HCT116 (cell line): ENCODE data around the gene DNAH10. TPM values are rescaled to one million over a fixed set of nuclear protein-coding genes. Genes with fewer than 3 reads are reported as not detected.

Source experiments
- ATAC-seq: fragments of 200-7000 bp; cut with Tn5 transposase; 2 replicates; pipeline ENCODE4 v1.9.1; 2020; ENCODE audit warnings: mild to moderate bottlenecking, moderate library complexity
- BruUV-seq: library from RNA; stranded (reverse); fragments of 400-500 nt; replicated peaks from 2 replicates; lab custom pipeline; 2021; lab: Mats Ljungman, UMichigan
- CTCF ChIA-PET: fragments of 300-600 bp; sonication (Branson Sonifier 250); formaldehyde crosslinking; loops from one replicate; lab custom pipeline; 2021; ENCODE audit warnings: antibody characterized with exemption; lab: Charles Lee
- POLR2A ChIA-PET: fragments of 300-600, 350-600 bp; sonication (Branson Sonifier 250); formaldehyde crosslinking; loops from one replicate; lab custom pipeline; 2021; ENCODE audit warnings: antibody characterized with exemption; lab: Charles Lee
- RAD21 ChIA-PET, 2 experiments: fragments of 300-600 bp; sonication (Branson Sonifier 250); formaldehyde crosslinking; loops; one replicate each; lab custom pipeline; 2023; ENCODE audit warnings: low total read pairs in 2 of 2; ENCODE audit not compliant: uncharacterized antibody in 2 of 2, unreplicated experiment in 2 of 2, low non-redundant PET in 1 of 2; lab: Charles Lee
- DNase-seq: peaks from one replicate; pipeline ENCODE4 v3.0.0-alpha.2; 2010; ENCODE audit warnings: low read depth, low spot score
- H2AFZ ChIP-seq: fragments of 200-600 bp; shearing (Covaris generic), sonication (generic); 2 replicates; pipeline ENCODE4 v1.6.1; 2017; ENCODE audit warnings: low read depth, mixed run types, mixed read lengths, antibody characterized with exemption, low read length; ENCODE audit not compliant: poor library complexity, severe bottlenecking
- H3K27ac ChIP-seq: 2 replicates; pipeline ENCODE4 v1.5.1; 2012; ENCODE audit warnings: low read depth, low read length
- H3K27me3 ChIP-seq: fragments of 200-600 bp; sonication (generic); 2 replicates; pipeline ENCODE4 v1.6.1; 2016; ENCODE audit warnings: mixed run types, low read length, mixed read lengths; ENCODE audit not compliant: insufficient read depth
- H3K36me3 ChIP-seq, 2 experiments: fragments of 200-500 bp in 1 of 2; fragments of 200-600 bp in 1 of 2; sonication (Bioruptor generic) in 1 of 2; sonication (generic) in 1 of 2; 2 replicates each; pipeline versions ENCODE4 v1.5.1 to v1.6.1; 2014 to 2016; ENCODE audit warnings: low read length in 2 of 2, inconsistent platforms in 1 of 2, mixed read lengths in 1 of 2, mixed run types in 1 of 2; ENCODE audit not compliant: insufficient read depth in 2 of 2, control insufficient read depth in 1 of 2
- H3K4me1 ChIP-seq, 2 experiments: fragments of 200-600 bp in 1 of 2; sonication (generic) in 1 of 2; 2 replicates each; pipeline versions ENCODE4 v1.5.1 to v1.6.1; 2012 to 2017; ENCODE audit warnings: low read length in 2 of 2, inconsistent platforms in 1 of 2, mild to moderate bottlenecking in 1 of 2, mixed read lengths in 1 of 2, mixed run types in 1 of 2, moderate library complexity in 1 of 2; ENCODE audit not compliant: insufficient read depth in 2 of 2, control insufficient read depth in 1 of 2
- H3K4me2 ChIP-seq: fragments of 200-600 bp; sonication (generic); 2 replicates; pipeline ENCODE4 v1.6.1; 2017; ENCODE audit warnings: mixed run types, low read length, mixed read lengths
- H3K4me3 ChIP-seq, 2 experiments: fragments of 200-600 bp in 1 of 2; sonication (generic) in 1 of 2; replicated peaks in 1 of 2; 2 replicates each; pipeline ENCODE4 v1.5.1; 2011 to 2016; ENCODE audit warnings: low read length in 2 of 2, control low read depth in 1 of 2, low read depth in 1 of 2, mild to moderate bottlenecking in 1 of 2, mixed read lengths in 1 of 2, mixed run types in 1 of 2
- H3K79me2 ChIP-seq: fragments of 200-600 bp; sonication (generic); 2 replicates; pipeline ENCODE4 v1.6.1; 2017; ENCODE audit warnings: mild to moderate bottlenecking, mixed run types, low read length, moderate library complexity, mixed read lengths; ENCODE audit not compliant: insufficient read depth
- H3K9ac ChIP-seq: fragments of 200-600 bp; sonication (generic); 2 replicates; pipeline ENCODE4 v1.6.1; 2016; ENCODE audit warnings: low read length, mixed read lengths
- H3K9me2 ChIP-seq: fragments of 200-600 bp; sonication (generic), shearing (Covaris generic); 2 replicates; pipeline ENCODE4 v1.6.1; 2017; ENCODE audit warnings: mixed run types, mild to moderate bottlenecking, moderate library complexity; ENCODE audit not compliant: insufficient read depth
- H3K9me3 ChIP-seq, 2 experiments: fragments of 200-500 bp in 1 of 2; fragments of 200-600 bp in 1 of 2; sonication (Bioruptor generic) in 1 of 2; sonication (generic) in 1 of 2; 2 replicates each; pipeline ENCODE4 v1.6.1; 2014 to 2017; ENCODE audit warnings: low read length in 2 of 2, mixed read lengths in 2 of 2, inconsistent platforms in 1 of 2, low read depth in 1 of 2, mild to moderate bottlenecking in 1 of 2, mixed run types in 1 of 2, moderate library complexity in 1 of 2; ENCODE audit not compliant: control insufficient read depth in 1 of 2, insufficient read depth in 1 of 2
- H4K20me1 ChIP-seq: fragments of 200-600 bp; sonication (generic), shearing (Covaris generic); 2 replicates; pipeline ENCODE4 v1.6.1; 2017; ENCODE audit warnings: mixed run types, mild to moderate bottlenecking, moderate library complexity; ENCODE audit not compliant: insufficient read depth
- CBX3 ChIP-seq: IDR thresholded peaks from 2 replicates; pipeline ENCODE4 v1.6.1; 2012; ENCODE audit warnings: low read depth
- CEBPB ChIP-seq: IDR thresholded peaks from 2 replicates; pipeline ENCODE4 v1.6.1; 2012; ENCODE audit warnings: low read depth
- EGR1 ChIP-seq: IDR thresholded peaks from 2 replicates; pipeline ENCODE4 v1.6.1; 2012; ENCODE audit warnings: low read depth
- ELF1 ChIP-seq: IDR thresholded peaks from 2 replicates; pipeline ENCODE4 v1.6.1; 2012; ENCODE audit warnings: low read depth, borderline replicate concordance
- EZH2phosphoT487 ChIP-seq: fragments of 200-600 bp; IDR thresholded peaks from 2 replicates; pipeline ENCODE4 v1.6.1; 2018; ENCODE audit warnings: antibody characterized with exemption, borderline replicate concordance
- FOSL1 ChIP-seq: IDR thresholded peaks from 2 replicates; pipeline ENCODE4 v1.6.1; 2012; ENCODE audit warnings: low read depth
- JUND ChIP-seq: IDR thresholded peaks from 2 replicates; pipeline ENCODE4 v1.6.1; 2012
- POLR2A ChIP-seq: IDR thresholded peaks from 2 replicates; pipeline ENCODE4 v1.7.0; 2011; ENCODE audit warnings: borderline replicate concordance; ENCODE audit not compliant: insufficient read depth, insufficient read length; ENCODE audit errors: extremely low read depth
- RAD21 ChIP-seq: IDR thresholded peaks from 2 replicates; pipeline ENCODE4 v1.6.1; 2012; ENCODE audit warnings: low read depth, mild to moderate bottlenecking
- SP1 ChIP-seq: IDR thresholded peaks from 2 replicates; pipeline ENCODE4 v1.6.1; 2012; ENCODE audit warnings: low read depth
- SRF ChIP-seq: IDR thresholded peaks from 2 replicates; pipeline ENCODE4 v1.6.1; 2012; ENCODE audit warnings: low read depth
- TCF7L2 ChIP-seq: IDR thresholded peaks from 2 replicates; pipeline ENCODE4 v1.7.0; 2011; ENCODE audit warnings: borderline replicate concordance, inconsistent platforms; ENCODE audit not compliant: insufficient read depth, insufficient read length; ENCODE audit errors: extremely low read depth
- intact Hi-C: fragments of 100-400 bp; cut with micrococcal nuclease; formaldehyde crosslinking; loops from 2 replicates; pipeline ENCODE4 v1.10.0; 2022
- total RNA-seq: library from RNA; stranded (reverse); gene quantifications from one replicate; pipeline ENCODE4 v1.2.1, GENCODE V29; 2021; ENCODE audit not compliant: unreplicated experiment
- TF ChIP-seq, protein P1 (sequence below): IDR thresholded peaks from 2 replicates; pipeline ENCODE4 v1.6.1; 2012

DNAH10 gene
- total RNA-seq, 1 experiment from 2014 or later = 1.3 TPM

DNA sequence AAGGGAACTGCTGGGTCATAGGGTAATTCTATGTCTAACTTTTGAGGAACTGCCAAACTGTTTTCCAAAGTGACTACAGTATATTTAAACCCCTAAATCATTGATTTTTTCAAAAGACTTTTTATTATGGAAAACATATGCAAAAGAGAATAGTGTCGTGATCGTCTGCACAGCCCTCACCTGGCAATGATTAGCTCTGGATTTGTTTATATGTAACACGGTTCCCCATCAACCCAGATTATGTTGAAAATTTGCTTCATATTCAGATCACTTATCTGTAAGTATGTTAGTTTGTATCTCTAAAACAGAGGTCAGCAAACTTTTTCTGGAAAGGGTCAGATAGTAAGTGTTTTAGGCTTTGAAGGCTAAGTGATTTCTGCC is 157.9 kb downstream of the DNAH10 start:
- intact Hi-C loops = no loop called here
- CTCF ChIA-PET = no interaction called here
- Histone ChIP-seq H3K9me2 (no peaks in the 10 kb centered on the region), H3K4me2 (no peak overlapping the region), H3K79me2 (no peaks in the 10 kb centered on the region), H3K27me3 (no peaks in the 10 kb centered on the region), H3K4me1 (peaks cover 0 to 7% of the 10 kb centered on the region in 2 experiments; a peak in 2 of 4 replicates), H4K20me1 (no peaks in the 10 kb centered on the region), H3K9me3 (no peaks in the 10 kb centered on the region), H3K36me3 (no peaks in the 10 kb centered on the region), H3K4me3 (no peak overlapping the region), H2AFZ (no peak overlapping the region), H3K27ac (no peak overlapping the region), H3K9ac (no peak overlapping the region)
- POLR2A ChIA-PET = no interaction called here
- RAD21 ChIA-PET = no interaction called here
- no peak for ATAC-seq
- DNase-seq = no peak
- TF ChIP-seq FOSL1 = no peak
- no peak for TF ChIP-seq CEBPB
- TF ChIP-seq, protein P1, sequence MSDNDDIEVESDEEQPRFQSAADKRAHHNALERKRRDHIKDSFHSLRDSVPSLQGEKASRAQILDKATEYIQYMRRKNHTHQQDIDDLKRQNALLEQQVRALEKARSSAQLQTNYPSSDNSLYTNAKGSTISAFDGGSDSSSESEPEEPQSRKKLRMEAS = no peak
- TF ChIP-seq JUND = no peak
- no peak for TF ChIP-seq EZH2phosphoT487
- TF ChIP-seq RAD21 = no peak
- no peak for TF ChIP-seq ELF1
- no peak for TF ChIP-seq SRF
- no TSS peak for BruUV-seq

DNA sequence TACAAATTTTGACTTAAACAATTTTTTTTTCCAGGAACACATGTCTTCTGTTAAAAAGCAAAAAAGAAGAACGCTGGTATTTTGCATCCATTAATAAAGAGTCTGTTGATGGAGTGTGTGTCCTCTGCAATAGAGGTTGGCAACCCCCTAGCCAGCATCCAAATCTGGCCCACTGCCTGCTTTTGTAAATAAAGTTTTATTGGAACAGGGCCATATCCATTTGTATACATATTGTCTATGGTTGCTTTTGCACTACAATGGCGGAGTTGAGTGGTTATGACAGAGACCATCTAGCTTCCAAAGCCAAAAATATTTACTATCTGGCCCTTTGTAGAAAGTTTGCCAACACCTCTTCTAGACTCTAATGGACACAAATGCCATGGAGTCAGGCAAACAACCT is 160.9 kb downstream of the DNAH10 start:
- H3K9me2 ChIP-seq = no peaks in the 10 kb centered on the region
- RAD21 ChIA-PET = no interaction called here
- H4K20me1 ChIP-seq = no peaks in the 10 kb centered on the region
- H3K9ac ChIP-seq = no peak overlapping the region
- no peaks in the 10 kb centered on the region for H3K9me3 ChIP-seq
- no peaks in the 10 kb centered on the region for H3K79me2 ChIP-seq
- no TSS peak for BruUV-seq
- TF ChIP-seq CBX3 (no peak), POLR2A (no peak), TCF7L2 (no peak), EGR1 (no peak), SRF (no peak), CEBPB (no peak), EZH2phosphoT487 (no peak), FOSL1 (no peak), SP1 (no peak)
- TF ChIP-seq, protein P1 = no peak
- TF ChIP-seq, all 23 proteins: peak for 0
- ATAC-seq (no peak), DNase-seq (no peak)
- Histone ChIP-seq H2AFZ (no peak overlapping the region), H3K4me2 (no peak overlapping the region), H3K4me1 (no peaks in the 10 kb centered on the region), H3K27ac (no peak overlapping the region), H3K36me3 (no peaks in the 10 kb centered on the region), H3K27me3 (no peaks in the 10 kb centered on the region), H3K4me3 (no peak overlapping the region)
- ChIA-PET CTCF (no interaction called here), POLR2A (no interaction called here)
- intact Hi-C loops = no loop called here
